HL-60 (cell line): ENCODE results near the gene GCSH.

Experiments
- GABPA ChIP-seq: IDR thresholded peaks from 2 replicates; pipeline ENCODE4 v1.6.1; 2012; ENCODE audit warnings: low read depth
- POLR2AphosphoS5 ChIP-seq: IDR thresholded peaks from 2 replicates; pipeline ENCODE4 v1.6.1; 2012; ENCODE audit warnings: low read depth
- REST ChIP-seq: IDR thresholded peaks from 2 replicates; pipeline ENCODE4 v1.6.1; 2012; ENCODE audit warnings: low read depth; ENCODE audit not compliant: insufficient replicate concordance
- SPI1 ChIP-seq: IDR thresholded peaks from 2 replicates; pipeline ENCODE4 v1.6.1; 2012; ENCODE audit warnings: low read depth, mild to moderate bottlenecking, borderline replicate concordance
- TF ChIP-seq, protein P1 (sequence below): IDR thresholded peaks from one replicate; pipeline ENCODE4 v1.5.1; 2011; ENCODE audit warnings: low read length, control low read depth, inconsistent platforms; ENCODE audit not compliant: insufficient read depth

GRCh38 chr16:81036751-81037350 is 59.3 kb downstream of the GCSH start:
- TF ChIP-seq POLR2AphosphoS5 (no peak), SPI1 (no peak), GABPA (no peak), REST (no peak)
- TF ChIP-seq, protein P1, sequence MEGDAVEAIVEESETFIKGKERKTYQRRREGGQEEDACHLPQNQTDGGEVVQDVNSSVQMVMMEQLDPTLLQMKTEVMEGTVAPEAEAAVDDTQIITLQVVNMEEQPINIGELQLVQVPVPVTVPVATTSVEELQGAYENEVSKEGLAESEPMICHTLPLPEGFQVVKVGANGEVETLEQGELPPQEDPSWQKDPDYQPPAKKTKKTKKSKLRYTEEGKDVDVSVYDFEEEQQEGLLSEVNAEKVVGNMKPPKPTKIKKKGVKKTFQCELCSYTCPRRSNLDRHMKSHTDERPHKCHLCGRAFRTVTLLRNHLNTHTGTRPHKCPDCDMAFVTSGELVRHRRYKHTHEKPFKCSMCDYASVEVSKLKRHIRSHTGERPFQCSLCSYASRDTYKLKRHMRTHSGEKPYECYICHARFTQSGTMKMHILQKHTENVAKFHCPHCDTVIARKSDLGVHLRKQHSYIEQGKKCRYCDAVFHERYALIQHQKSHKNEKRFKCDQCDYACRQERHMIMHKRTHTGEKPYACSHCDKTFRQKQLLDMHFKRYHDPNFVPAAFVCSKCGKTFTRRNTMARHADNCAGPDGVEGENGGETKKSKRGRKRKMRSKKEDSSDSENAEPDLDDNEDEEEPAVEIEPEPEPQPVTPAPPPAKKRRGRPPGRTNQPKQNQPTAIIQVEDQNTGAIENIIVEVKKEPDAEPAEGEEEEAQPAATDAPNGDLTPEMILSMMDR, result no peak
